ENCODE results near the gene RASGRF1.

The RASGRF1 gene

DNA sequence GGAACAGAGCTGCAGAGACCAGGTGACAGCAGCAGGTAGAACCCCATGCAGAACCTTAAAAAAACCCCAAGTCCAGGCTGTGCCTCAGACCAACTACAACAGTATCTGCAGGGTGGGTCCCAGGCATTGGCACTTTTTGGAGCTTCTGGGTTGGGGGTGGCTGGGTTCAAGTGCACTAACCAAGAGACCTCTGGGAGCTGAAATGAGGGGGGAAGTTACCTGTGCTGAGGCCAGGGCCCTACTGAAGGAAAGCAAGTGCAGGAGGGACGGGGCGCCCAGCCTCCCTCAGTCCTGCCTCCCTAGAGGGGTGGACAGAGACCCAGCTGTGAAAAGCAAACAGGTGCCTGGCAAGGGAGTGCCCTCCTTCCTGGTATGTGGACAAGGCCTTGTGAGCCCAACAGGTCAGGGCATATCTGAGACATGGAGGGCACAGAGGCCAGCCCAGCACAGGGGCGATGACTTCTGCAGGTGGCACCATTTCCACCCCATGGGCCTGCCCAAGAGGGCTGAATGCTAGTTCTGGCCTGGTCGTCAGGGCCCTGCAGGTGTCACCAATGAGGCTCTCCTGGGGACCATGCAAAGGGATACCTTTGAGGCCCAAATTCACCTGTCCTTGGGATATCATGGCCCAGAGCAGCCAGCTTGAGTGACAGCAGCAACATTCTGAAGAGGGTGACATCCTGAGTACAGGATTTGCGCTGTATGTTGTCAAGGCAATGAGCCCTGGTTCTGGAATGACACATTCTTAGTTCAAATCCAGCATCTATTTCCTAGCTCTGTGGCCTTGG is 164.4 kb downstream of the RASGRF1 start:
- no peak for DNase-seq

DNA sequence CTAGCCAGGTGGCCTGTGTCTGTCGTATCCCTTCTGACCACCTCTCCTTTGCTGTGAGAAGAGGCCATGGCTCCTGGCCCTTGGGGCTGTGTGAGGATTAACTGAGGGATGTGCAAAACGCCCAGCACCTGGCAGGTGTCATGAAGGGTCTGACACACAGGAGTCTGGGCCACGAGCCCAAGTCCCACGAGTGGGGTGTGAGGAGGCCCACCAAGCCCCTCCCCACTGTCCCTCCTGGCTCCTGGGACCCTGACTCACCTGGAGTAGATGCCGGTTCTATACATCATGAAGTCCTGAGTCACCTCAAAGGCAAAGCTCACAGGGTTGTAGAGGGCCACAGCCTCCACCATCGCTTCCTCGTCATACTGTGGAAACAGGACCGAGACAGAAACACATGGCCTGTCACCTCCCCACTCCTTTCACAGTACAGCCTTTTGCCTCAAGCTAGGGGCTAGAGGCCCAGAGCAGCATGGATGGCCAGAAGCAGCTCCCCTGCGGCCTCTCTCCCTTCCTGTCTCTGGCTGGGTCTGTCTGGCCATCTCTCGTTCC is 165.4 kb downstream of the RASGRF1 start:
- DNase-seq, result no peak

DNA sequence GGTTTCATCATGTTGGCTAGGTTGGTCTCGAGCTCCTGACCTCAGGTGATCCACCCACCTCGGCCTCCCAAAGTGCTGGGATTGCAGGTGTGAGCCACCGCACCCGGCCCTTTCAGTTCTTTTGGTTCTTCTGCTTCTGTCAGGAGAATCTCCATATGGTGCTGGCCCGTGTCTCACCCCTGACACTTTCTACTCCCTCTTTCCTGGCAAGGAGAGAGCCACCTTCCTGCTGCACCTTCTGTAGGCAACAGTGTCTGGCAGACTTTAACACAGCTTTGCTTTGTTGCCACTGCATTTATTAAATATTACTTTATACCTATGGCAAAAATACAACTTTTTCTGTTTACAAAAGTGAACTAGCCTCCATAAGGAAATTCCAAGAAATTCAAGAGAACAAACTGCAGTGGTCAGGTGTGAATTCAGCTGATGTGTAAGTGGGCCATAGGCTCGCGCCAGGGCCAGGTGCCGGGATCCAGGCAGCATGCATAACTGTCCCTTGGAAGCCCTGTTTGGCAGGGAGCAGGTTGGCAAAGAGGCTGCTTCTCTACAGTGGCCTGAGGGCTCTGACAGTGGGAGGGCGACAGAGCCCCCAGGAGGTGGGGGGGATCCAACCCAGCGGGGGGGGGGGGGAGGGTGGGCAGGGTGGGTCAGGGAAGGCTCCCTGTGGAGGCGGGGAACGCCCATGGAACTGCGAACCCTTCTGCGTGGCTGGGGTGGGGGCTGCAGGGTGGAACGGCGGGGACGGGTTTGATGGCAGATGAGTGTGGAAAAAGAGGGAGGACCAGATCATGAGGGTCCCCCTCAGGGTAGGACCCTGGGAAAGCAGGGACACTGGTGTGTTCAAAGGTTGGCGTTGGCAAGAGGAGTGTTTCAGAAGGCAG is 166.9 kb downstream of the RASGRF1 start:
- no peak for DNase-seq

GRCh38 chr15:78923015-78923414 is 167.6 kb downstream of the RASGRF1 start:
- DNase-seq, result no peak

DNA sequence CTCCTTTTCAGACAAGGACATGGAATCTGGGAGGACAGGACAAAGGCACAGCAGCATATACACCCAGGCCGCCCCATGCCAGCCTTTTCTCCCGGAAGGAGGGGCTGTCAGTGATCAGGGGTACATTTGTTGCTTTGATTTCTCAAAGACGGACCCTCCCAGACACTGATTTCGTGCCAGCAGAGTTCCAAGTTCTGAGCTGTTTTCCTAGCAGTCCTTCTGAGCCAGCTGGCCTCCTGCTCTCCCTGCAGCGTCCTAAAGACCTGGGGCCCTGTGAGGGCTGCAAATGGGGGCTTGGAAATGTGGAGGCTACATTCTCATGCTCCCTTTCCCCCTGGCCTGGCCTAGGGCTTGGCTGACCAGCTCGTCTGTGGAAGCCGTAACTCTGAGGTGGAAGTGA is 168.1 kb downstream of the RASGRF1 start:
- DNase-seq, result no peak

DNA sequence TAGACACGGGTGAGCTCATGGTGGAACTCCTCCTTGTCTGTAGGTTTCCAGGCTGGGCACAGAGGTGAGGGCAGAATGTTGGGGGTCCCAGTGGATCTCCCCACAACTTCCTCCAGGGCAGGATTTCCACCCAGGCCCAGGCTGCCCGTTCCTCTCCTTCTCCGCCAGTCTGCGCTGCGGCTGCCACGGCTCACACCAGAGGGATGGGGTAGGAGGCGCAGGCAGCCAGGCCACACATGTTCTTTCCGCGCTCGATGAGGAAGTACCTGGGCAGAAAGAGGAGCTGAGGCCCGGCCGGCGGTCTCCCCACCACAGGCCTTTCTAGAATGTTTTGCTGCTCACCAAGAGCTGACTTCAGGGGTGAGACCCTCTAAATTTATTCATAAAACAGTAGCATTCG is 168.6 kb downstream of the RASGRF1 start:
- DNase-seq, result no peak

DNA sequence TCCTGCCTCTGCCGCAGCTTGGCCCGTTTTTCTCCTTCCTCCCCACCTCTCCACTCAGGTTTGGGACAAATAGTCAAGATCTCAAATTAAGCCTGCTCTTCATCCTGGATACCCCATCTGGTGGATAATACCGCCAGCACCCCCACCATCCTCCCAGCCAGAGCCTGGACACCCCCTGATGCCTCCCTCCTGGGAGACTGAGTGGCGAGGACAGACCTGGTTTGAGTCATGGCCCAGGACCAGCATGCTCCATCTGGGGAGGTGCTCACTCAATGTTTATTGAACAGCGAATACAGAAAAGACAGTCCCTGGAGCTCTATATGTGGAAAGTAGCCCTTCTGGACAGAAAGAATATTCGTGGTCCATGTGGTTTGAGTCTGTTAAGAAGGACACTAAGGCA is 169.1 kb downstream of the RASGRF1 start:
- DNase-seq, result no peak

GRCh38 chr15:78917888-78918287 is 172.7 kb downstream of the RASGRF1 start:
- no peak for DNase-seq

DNA sequence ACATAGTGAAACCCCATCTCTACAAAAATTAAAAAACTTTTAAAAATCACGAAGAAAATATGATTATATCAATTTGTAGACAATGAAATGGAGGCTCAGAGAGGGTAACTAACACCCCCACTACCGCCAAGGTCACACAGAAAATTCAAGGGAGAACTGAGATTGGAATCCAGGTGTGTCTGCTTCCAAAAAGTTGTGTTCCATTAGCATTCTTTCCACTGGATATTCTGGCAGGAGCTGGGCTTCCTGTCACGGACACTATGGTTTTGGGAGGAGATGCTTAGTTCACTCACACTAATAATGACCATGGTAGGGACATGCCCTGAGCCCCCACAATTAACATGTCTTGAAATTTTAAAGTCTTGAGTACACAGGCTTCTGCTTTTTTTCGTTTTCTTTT is 174.5 kb downstream of the RASGRF1 start:
- DNase-seq, result no peak

DNA sequence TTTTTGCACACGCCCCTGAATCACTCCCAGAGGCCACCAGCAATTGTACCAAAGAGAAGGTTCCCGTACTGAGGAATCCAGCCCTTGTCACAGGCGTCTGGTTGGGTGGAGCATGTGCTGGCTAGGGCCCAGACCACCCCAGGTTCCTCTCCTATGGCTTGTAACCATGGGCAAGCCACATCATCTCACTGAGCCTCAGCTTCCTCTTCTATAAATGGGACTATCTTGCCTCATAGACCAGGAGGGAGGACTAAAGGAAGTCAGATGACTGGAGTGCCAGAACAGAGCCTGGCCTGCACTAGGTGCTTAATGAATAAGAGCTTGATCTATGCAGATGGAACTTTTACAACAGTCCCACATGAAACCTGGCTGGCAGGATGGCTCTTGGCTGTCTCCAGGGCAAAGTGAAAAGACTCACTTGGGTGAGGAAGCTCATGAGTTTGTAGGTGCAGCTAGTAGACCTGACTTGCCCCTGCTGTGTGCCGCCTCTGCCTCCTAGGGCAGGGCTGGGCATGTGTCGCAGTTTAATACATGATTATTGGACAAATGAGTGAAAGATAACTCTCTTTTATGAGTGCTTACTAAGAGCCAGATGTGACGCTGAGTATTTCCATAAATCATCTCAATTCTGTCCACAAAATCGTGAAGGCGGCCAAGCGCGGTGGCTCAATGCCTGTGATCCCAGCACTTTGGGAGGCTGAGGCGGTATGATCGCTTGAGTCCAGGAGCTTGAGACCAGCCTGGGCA is 175.1 kb downstream of the RASGRF1 start:
- DNase-seq, result peak; percentile 71

- DNase-seq, result peak; percentile 41
Measured at GRCh38 chr15:78914027-78914764, 176.4 kb downstream of the RASGRF1 start.

DNA sequence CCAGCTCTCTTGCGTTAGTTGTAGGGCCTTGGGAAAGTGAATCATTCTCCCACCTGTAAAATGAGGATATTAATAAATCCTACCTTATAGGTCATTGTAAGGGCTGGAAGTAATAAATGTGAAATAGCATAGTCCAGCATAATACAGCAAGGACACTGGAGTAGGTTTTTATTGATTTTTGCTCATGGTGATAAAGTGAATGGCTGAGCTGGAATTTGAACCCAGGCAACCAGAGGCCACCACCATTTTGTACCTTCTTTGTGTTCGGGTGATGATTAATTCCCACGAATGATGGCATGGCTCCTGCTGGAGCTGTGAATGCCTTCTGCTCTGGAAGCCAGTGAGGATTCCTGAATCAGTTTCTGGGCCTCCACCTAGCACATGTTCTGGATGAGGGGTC is 177.6 kb downstream of the RASGRF1 start:
- DNase-seq, result no peak

DNA sequence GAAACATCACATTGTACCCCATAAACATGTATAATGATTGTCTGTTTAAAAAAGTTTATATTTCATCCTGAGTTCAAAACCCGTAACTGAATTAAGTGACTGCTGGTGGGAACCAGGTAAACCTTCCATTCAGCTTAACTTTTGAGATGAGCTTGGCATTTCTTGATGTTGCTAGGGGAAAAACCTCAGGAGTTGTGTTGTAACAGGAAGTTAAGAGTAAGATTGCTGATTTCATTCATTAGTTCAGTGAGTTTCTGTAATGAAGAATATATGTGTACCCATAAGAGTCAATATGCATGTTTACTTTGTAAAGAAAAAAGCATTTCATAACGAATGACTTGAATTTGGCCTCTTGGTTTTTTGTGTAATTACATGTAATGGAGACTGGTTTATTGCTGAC is 178.3 kb downstream of the RASGRF1 start:
- no peak for DNase-seq

GRCh38 chr15:78910271-78910670 is 180.3 kb downstream of the RASGRF1 start:
- no peak for DNase-seq
